Measurements from ENCODE around the gene SLC12A4. TPM values are rescaled to one million over a fixed set of nuclear protein-coding genes. Genes with fewer than 3 reads are reported as not detected.

SLC12A4 gene
- total and polyA plus RNA-seq, 9 donors = 27.7 to 85.6 (median 48.7) TPM

- H3K4me1 ChIP-seq (ENCODE audit: insufficient read depth) = peaks cover 3% of the 10 kb centered on the region
- DNase-seq = no peak
- intact Hi-C loops (cut with DNase I) = no loop called here
These were observed 44.9 kb downstream of the SLC12A4 start for GRCh38 chr16:67923414-67924116.

GRCh38 chr16:67922740-67923139 lies 45.7 kb downstream of the SLC12A4 start:
- WGBS, 3 donors = 84 to 88% (median 85%) methylated on average over 8 of the region's 8 CpGs
- TF ChIP-seq CTCF (IDR thresholded peaks at IDR 0.05) = no peak
- TF ChIP-seq POLR2A (IDR thresholded peaks at IDR 0.05) = no peak
- no peak for TF ChIP-seq EP300 (IDR thresholded peaks at IDR 0.05)
- Histone ChIP-seq H3K4me3 (no peak overlapping the region), H3K36me3 (no peaks in the 10 kb centered on the region), H3K27ac (no peak overlapping the region), H3K27me3 (no peaks in the 10 kb centered on the region), H3K9me3 (no peaks in the 10 kb centered on the region), H3K4me1 (ENCODE audit: insufficient read depth) (peaks cover 3% of the 10 kb centered on the region)
- DNase-seq = no peak
- intact Hi-C loops (cut with DNase I) = no loop called here

More at GRCh38 chr16:67923414-67924116, 44.9 kb downstream of the SLC12A4 start:
- WGBS, 3 donors = 69 to 72% (median 70%) methylated on average over 10 of the region's 10 CpGs
- no peaks in the 10 kb centered on the region for H3K36me3 ChIP-seq
- TF ChIP-seq EP300 (IDR thresholded peaks at IDR 0.05) (no peak), POLR2A (IDR thresholded peaks at IDR 0.05) (no peak), CTCF (IDR thresholded peaks at IDR 0.05) (no peak)
- no peaks in the 10 kb centered on the region for H3K9me3 ChIP-seq
- H3K27ac ChIP-seq = no peak overlapping the region
- no peak overlapping the region for H3K4me3 ChIP-seq
- no peaks in the 10 kb centered on the region for H3K27me3 ChIP-seq

- Histone ChIP-seq H3K27ac (no peak overlapping the region), H3K4me1 (ENCODE audit: insufficient read depth) (peaks cover 5% of the 10 kb centered on the region), H3K4me3 (no peak overlapping the region), H3K9me3 (no peaks in the 10 kb centered on the region), H3K27me3 (no peaks in the 10 kb centered on the region), H3K36me3 (no peaks in the 10 kb centered on the region)
- 63 to 80% (median 67%) methylated on average over 5 of the region's 5 CpGs for WGBS, 3 donors
- DNase-seq = no peak
- no peak for TF ChIP-seq POLR2A (IDR thresholded peaks at IDR 0.05)
- no peak for TF ChIP-seq EP300 (IDR thresholded peaks at IDR 0.05)
- no peak for TF ChIP-seq CTCF (IDR thresholded peaks at IDR 0.05)
- intact Hi-C loops (cut with DNase I) = no loop called here
These were observed 46.2 kb downstream of the SLC12A4 start for GRCh38 chr16:67922221-67922620.

- no peak for TF ChIP-seq POLR2A (IDR thresholded peaks at IDR 0.05)
- H3K36me3 ChIP-seq = no peaks in the 10 kb centered on the region
- H3K4me3 ChIP-seq = no peak overlapping the region
- intact Hi-C loops (cut with DNase I) = no loop called here
- H3K27ac ChIP-seq = no peak overlapping the region
- H3K27me3 ChIP-seq = no peaks in the 10 kb centered on the region
- no peaks in the 10 kb centered on the region for H3K9me3 ChIP-seq
- WGBS, 3 donors = 68 to 81% (median 69%) methylated on average over 6 of the region's 6 CpGs
- DNase-seq = no peak
- peaks cover 6% of the 10 kb centered on the region for H3K4me1 ChIP-seq (ENCODE audit: insufficient read depth)
These were observed 48.7 kb downstream of the SLC12A4 start for GRCh38 chr16:67919622-67920221.

- Histone ChIP-seq H3K9me3 (no peaks in the 10 kb centered on the region), H3K4me3 (no peak overlapping the region), H3K27ac (no peak overlapping the region), H3K27me3 (no peaks in the 10 kb centered on the region), H3K36me3 (no peaks in the 10 kb centered on the region), H3K4me1 (ENCODE audit: insufficient read depth) (peaks cover 6% of the 10 kb centered on the region)
- WGBS, 3 donors = 65 to 76% (median 71%) methylated on average over 4 of the region's 4 CpGs
- intact Hi-C loops (cut with DNase I) = no loop called here
- DNase-seq = no peak
- TF ChIP-seq CTCF (IDR thresholded peaks at IDR 0.05) (no peak), POLR2A (IDR thresholded peaks at IDR 0.05) (no peak), EP300 (IDR thresholded peaks at IDR 0.05) (no peak)
These were observed 50.6 kb downstream of the SLC12A4 start for GRCh38 chr16:67917852-67918236.
